ENCODE data around the gene ASGR1. TPM values are rescaled to one million over a fixed set of nuclear protein-coding genes. Genes with fewer than 3 reads are reported as not detected.
"Not testable (repeated sequence)": the region's sequence is repeated elsewhere in the genome, so short reads cannot be mapped to it uniquely, and the experiment has no call there.

Gene ASGR1
- total RNA-seq, 1 experiment from 2014 or later = 0.95 TPM

DNA sequence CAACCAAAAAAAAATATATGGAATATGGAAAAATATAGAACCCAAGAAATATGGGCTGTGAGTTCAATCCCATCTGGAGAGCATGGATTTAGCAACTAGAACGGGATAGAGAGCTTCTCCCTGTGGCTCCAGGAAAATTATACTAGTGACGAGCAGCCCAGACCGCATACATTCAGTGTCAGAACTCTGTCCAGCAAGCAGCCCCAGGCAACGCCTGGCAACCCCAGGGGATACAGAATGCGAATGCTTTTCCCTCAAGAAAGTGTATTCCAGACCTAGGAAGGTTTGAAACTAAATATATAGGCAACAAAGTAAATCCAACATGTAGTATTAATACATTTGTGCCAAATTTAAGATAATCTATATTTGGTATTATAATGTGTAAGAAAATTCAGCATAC, 51.0 kb downstream of the ASGR1 start:
- Histone ChIP-seq H2AFZ (ENCODE audit: low read length) (no peak overlapping the region), H3F3A (ENCODE audit: low read length, unreplicated experiment) (no peaks in the 10 kb centered on the region), H3K9ac (ENCODE audit: low read length) (no peak overlapping the region), H3K4me2 (ENCODE audit: low read length) (no peak overlapping the region), H3K36me3 (ENCODE audit: low read depth, low read length) (no peaks in the 10 kb centered on the region), H3K4me1 (ENCODE audit: insufficient read depth, low read length) (no peaks in the 10 kb centered on the region), H3K9me3 (ENCODE audit: low read length) (no peaks in the 10 kb centered on the region), H3K4me3 (ENCODE audit: low read length) (no peak overlapping the region), H3K27me3 (ENCODE audit: low read length) (no peaks in the 10 kb centered on the region), H3K79me2 (ENCODE audit: low read length) (no peaks in the 10 kb centered on the region), H3K27ac (ENCODE audit: low read length) (no peak overlapping the region), H3K9me2 (replicated peaks; ENCODE audit: low read length) (no peaks in the 10 kb centered on the region), H4K20me1 (ENCODE audit: low read length) (no peaks in the 10 kb centered on the region)
- CTCF ChIA-PET = no interaction called here
- TF ChIP-seq EZH2 (IDR thresholded peaks at IDR 0.05; ENCODE audit: low read length, unreplicated experiment) (no peak), EZH2phosphoT487 (IDR thresholded peaks at IDR 0.05; ENCODE audit: borderline replicate concordance, low read length) (no peak)
- TF ChIP-seq, protein P1, sequence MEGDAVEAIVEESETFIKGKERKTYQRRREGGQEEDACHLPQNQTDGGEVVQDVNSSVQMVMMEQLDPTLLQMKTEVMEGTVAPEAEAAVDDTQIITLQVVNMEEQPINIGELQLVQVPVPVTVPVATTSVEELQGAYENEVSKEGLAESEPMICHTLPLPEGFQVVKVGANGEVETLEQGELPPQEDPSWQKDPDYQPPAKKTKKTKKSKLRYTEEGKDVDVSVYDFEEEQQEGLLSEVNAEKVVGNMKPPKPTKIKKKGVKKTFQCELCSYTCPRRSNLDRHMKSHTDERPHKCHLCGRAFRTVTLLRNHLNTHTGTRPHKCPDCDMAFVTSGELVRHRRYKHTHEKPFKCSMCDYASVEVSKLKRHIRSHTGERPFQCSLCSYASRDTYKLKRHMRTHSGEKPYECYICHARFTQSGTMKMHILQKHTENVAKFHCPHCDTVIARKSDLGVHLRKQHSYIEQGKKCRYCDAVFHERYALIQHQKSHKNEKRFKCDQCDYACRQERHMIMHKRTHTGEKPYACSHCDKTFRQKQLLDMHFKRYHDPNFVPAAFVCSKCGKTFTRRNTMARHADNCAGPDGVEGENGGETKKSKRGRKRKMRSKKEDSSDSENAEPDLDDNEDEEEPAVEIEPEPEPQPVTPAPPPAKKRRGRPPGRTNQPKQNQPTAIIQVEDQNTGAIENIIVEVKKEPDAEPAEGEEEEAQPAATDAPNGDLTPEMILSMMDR (conservative IDR thresholded peaks at IDR 0.05; ENCODE audit: low read depth, low read length) = no peak
- ATAC-seq (no peak), DNase-seq (no peak)
- intact Hi-C loops (cut with micrococcal nuclease) = no loop called here
- POLR2A ChIA-PET (ENCODE audit: unreplicated experiment) = no interaction called here
- BruUV-seq (replicated peaks) = no TSS peak

DNA sequence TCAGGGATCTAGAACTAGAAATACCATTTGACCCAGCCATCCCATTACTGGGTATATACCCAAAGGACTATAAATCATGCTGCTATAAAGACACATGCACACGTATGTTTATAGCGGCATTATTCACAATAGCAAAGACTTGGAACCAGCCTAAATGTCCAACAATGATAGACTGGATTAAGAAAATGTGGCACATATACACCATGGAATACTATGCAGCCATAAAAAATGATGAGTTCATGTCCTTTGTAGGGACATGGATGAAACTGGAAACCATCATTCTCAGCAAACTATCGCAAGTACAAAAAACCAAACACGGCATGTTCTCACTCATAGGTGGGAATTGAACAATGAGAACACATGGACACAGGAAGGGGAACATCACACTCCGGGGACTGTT, 51.7 kb downstream of the ASGR1 start:
- H2AFZ ChIP-seq (ENCODE audit: low read length); H3K9me3 ChIP-seq (ENCODE audit: low read length); H4K20me1 ChIP-seq (ENCODE audit: low read length); H3K79me2 ChIP-seq (ENCODE audit: low read length); H3K27ac ChIP-seq (ENCODE audit: low read length); ATAC-seq; H3K36me3 ChIP-seq (ENCODE audit: low read depth, low read length); CTCF ChIA-PET; H3K9ac ChIP-seq (ENCODE audit: low read length); H3K4me3 ChIP-seq (ENCODE audit: low read length); H3F3A ChIP-seq (ENCODE audit: low read length, unreplicated experiment); POLR2A ChIA-PET (ENCODE audit: unreplicated experiment); H3K4me1 ChIP-seq (ENCODE audit: insufficient read depth, low read length); H3K9me2 ChIP-seq (replicated peaks; ENCODE audit: low read length); intact Hi-C loops (cut with micrococcal nuclease); H3K27me3 ChIP-seq (ENCODE audit: low read length); DNase-seq; H3K4me2 ChIP-seq (ENCODE audit: low read length); BruUV-seq (replicated peaks): not testable (repeated sequence)

DNA sequence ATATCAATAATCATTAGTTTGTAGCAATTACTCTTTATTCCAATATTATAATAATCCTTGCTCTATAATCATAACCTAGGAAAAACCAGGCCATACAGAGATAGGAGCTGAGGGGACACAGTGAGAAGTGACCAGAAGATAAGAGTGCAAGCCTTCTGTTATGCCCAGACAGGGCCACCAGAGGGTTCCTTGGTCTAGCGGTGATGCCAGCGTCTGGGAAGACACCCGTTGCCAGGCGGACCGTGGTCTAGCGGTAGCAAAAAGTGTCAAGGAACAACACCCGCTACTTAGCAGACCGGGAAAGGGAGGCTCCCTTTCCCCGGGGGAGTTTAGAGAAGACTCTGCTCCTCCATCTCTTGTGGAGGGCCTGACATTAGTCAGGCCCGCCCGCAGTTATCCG, 52.8 kb downstream of the ASGR1 start:
- H3K4me1 ChIP-seq (ENCODE audit: insufficient read depth, low read length); H3K36me3 ChIP-seq (ENCODE audit: low read depth, low read length); H4K20me1 ChIP-seq (ENCODE audit: low read length); CTCF ChIA-PET; H3K9ac ChIP-seq (ENCODE audit: low read length); H3K4me3 ChIP-seq (ENCODE audit: low read length); H3F3A ChIP-seq (ENCODE audit: low read length, unreplicated experiment); H3K4me2 ChIP-seq (ENCODE audit: low read length); H2AFZ ChIP-seq (ENCODE audit: low read length); BruUV-seq (replicated peaks); intact Hi-C loops (cut with micrococcal nuclease); DNase-seq; H3K9me3 ChIP-seq (ENCODE audit: low read length); H3K9me2 ChIP-seq (replicated peaks; ENCODE audit: low read length); POLR2A ChIA-PET (ENCODE audit: unreplicated experiment); ATAC-seq; H3K27ac ChIP-seq (ENCODE audit: low read length); H3K27me3 ChIP-seq (ENCODE audit: low read length); H3K79me2 ChIP-seq (ENCODE audit: low read length): not testable (repeated sequence)

DNA sequence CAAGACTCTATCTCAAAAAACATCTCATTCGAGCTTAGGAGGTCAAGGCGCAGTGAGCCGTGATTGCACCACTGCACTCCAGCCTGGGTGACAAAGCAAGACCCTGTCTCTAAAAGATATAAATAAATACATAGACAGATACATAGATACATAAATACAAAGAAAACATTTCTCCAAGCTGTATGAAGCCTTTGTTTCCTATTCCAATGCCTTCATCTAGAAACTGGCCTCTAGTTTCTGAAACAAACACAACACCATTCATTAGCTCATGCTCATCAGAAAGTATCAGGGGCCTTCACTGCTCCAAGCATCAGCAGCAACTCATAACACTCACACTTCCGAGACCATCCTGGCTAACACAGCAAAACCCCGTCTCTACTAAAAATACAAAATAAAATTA, 54.2 kb downstream of the ASGR1 start:
- H3K9ac ChIP-seq (ENCODE audit: low read length) = no peak overlapping the region
- POLR2A ChIA-PET (ENCODE audit: unreplicated experiment) = no interaction called here
- intact Hi-C loops (cut with micrococcal nuclease) = no loop called here
- no peaks in the 10 kb centered on the region for H3K9me2 ChIP-seq (replicated peaks; ENCODE audit: low read length)
- no TSS peak for BruUV-seq (replicated peaks)
- H3K27ac ChIP-seq (ENCODE audit: low read length) = no peak overlapping the region
- no peak for DNase-seq
- no peak overlapping the region for H3K4me2 ChIP-seq (ENCODE audit: low read length)
- TF ChIP-seq, protein P1 (conservative IDR thresholded peaks at IDR 0.05; ENCODE audit: low read depth, low read length) = no peak
- no peak for TF ChIP-seq EZH2 (IDR thresholded peaks at IDR 0.05; ENCODE audit: low read length, unreplicated experiment)
- TF ChIP-seq EZH2phosphoT487 (IDR thresholded peaks at IDR 0.05; ENCODE audit: borderline replicate concordance, low read length) = no peak
- CTCF ChIA-PET = no interaction called here
- no peaks in the 10 kb centered on the region for H3K79me2 ChIP-seq (ENCODE audit: low read length)
- H3K4me1 ChIP-seq (ENCODE audit: insufficient read depth, low read length) = no peaks in the 10 kb centered on the region
- H2AFZ ChIP-seq (ENCODE audit: low read length) = no peak overlapping the region
- no peaks in the 10 kb centered on the region for H4K20me1 ChIP-seq (ENCODE audit: low read length)
- no peak overlapping the region for H3K4me3 ChIP-seq (ENCODE audit: low read length)
- no peaks in the 10 kb centered on the region for H3K36me3 ChIP-seq (ENCODE audit: low read depth, low read length)
- no peaks in the 10 kb centered on the region for H3K9me3 ChIP-seq (ENCODE audit: low read length)
- no peaks in the 10 kb centered on the region for H3F3A ChIP-seq (ENCODE audit: low read length, unreplicated experiment)
- no peak for ATAC-seq
- H3K27me3 ChIP-seq (ENCODE audit: low read length) = no peaks in the 10 kb centered on the region
